ENCODE data around the gene BTRC. TPM values are rescaled to one million over a fixed set of nuclear protein-coding genes. Genes with fewer than 3 reads are reported as not detected.

BTRC gene
- total RNA-seq, 1 experiment from 2014 or later, result 29.1 TPM

- TF ChIP-seq ZBTB33 (IDR thresholded peaks at IDR 0.05; ENCODE audit: extremely low read depth, insufficient replicate concordance, low read length) (no peak), SP1 (IDR thresholded peaks at IDR 0.05; ENCODE audit: low read depth) (no peak), ZNF274 (IDR thresholded peaks at IDR 0.05; ENCODE audit: low read depth, low read length) (no peak)
Measured at GRCh38 chr10:101494650-101495049, 140.7 kb downstream of the BTRC start (continued).

- Histone ChIP-seq H4K20me1 (ENCODE audit: insufficient read depth) (no peaks in the 10 kb centered on the region), H3K9me2 (ENCODE audit: insufficient read depth) (no peaks in the 10 kb centered on the region), H3K9ac (ENCODE audit: low read length) (no peak overlapping the region), H3K4me3 (replicated peaks in 1 of 2; ENCODE audit: low read depth in 1 of 2, low read length in 2 of 2) (no peak overlapping the region), H3K27ac (ENCODE audit: low read depth, low read length) (no peak overlapping the region), H2AFZ (ENCODE audit: low read depth, low read length, poor library complexity, severe bottlenecking) (no peak overlapping the region), H3K4me2 (ENCODE audit: low read length) (no peak overlapping the region), H3K79me2 (ENCODE audit: insufficient read depth, low read length) (no peaks in the 10 kb centered on the region), H3K36me3 (ENCODE audit: control insufficient read depth in 1 of 2, insufficient read depth in 2 of 2, low read length in 2 of 2) (no peaks in the 10 kb centered on the region), H3K27me3 (ENCODE audit: insufficient read depth, low read length) (no peaks in the 10 kb centered on the region), H3K4me1 (ENCODE audit: control insufficient read depth in 1 of 2, insufficient read depth in 2 of 2, low read length in 2 of 2) (no peaks in the 10 kb centered on the region), H3K9me3 (ENCODE audit: control insufficient read depth in 1 of 2, insufficient read depth in 1 of 2, low read depth in 1 of 2, low read length in 2 of 2) (no peaks in the 10 kb centered on the region)
- no TSS peak for BruUV-seq (replicated peaks)
- RAD21 ChIA-PET (ENCODE audit: low non-redundant PET in 1 of 2, low total read pairs in 2 of 2, uncharacterized antibody in 2 of 2, unreplicated experiment in 2 of 2), result no interaction called here
- TF ChIP-seq CTCF (IDR thresholded peaks at IDR 0.05 in 2 of 3, conservative IDR thresholded peaks at IDR 0.05 in 1 of 3; ENCODE audit: borderline replicate concordance in 1 of 3, insufficient read depth in 1 of 3, low read depth in 2 of 3, low read length in 2 of 3) (peak; percentile 47 to 60 (median 59); a peak in 5 of 6 replicates), CBX3 (IDR thresholded peaks at IDR 0.05; ENCODE audit: low read depth) (no peak), RAD21 (IDR thresholded peaks at IDR 0.05; ENCODE audit: low read depth) (peak; percentile 60)
- ATAC-seq, result peak; percentile 99
- intact Hi-C loops (cut with micrococcal nuclease), result no loop called here
- DNase-seq (ENCODE audit: low read depth, low spot score), result peak; percentile 12
- CTCF ChIA-PET, result interaction anchor here (0.6 to 2.5 kb wide), 10 partner anchors 11 to 342 kb away, joined by 3 to 12 read pairs (median 4); no protein-coding TSS in a partner anchor
- POLR2A ChIA-PET, result no interaction called here
Measured at GRCh38 chr10:101495324-101495925, 141.5 kb downstream of the BTRC start.

All from HCT116 (cell line).